GM03348 (cell line): ENCODE results near the gene EEF1AKMT4.

Experiments
- DNase-seq: peaks from one replicate; pipeline ENCODE4 v3.0.0; 2012; ENCODE audit warnings: low spot score

EEF1AKMT4 gene

DNA sequence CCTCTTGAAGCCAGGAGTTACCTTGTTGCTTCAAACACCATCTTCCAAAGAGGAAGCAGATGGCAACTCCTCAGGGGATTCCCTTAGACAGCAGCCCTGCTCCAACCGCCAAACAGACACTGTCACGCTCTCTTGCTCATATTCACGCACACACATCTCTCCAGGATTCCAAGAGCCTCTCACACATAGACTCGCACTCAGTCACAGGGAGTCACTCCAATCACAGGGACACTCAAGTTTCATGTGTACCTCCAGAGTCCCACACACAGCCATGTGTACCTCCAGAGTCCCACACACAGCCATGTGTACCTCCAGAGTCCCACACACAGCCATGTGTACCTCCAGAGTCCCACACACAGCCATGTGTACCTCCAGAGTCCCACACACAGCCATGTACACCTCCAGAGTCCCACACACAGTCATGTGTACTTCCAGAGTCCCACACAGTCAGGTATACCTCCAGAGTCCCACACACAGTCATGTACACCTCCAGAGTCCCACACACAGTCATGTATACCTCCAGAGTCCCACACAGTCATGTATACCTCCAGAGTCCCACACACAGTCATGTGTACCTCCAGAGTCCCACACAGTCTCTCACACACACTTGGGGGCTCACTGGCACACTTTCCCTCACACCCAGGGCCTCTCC lies 14.0 kb upstream of the EEF1AKMT4 start:
- no peak for DNase-seq

- no peak for DNase-seq
These were observed 13.4 kb upstream of the EEF1AKMT4 start for GRCh38 chr3:184236033-184236410.

DNA sequence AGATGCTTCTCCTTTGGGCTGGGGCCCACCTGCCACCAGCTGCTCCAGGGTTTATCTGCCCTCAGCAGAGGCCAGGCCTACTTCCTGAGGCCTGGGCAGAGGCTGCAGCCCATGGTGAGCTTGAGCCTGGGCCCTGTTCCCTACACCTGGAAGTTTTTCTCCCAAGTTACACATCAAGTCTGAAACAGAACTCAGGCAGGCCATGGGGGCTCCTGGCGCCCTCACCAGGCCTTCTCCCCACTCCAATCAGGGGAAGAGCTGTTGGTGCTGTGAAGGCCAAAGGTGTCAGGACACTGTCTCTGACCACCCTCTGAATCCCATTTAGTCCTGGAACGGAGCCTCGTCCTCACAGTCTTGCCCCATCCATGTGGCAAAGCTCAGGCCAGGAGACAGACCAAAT lies 12.8 kb upstream of the EEF1AKMT4 start:
- no peak for DNase-seq

DNA sequence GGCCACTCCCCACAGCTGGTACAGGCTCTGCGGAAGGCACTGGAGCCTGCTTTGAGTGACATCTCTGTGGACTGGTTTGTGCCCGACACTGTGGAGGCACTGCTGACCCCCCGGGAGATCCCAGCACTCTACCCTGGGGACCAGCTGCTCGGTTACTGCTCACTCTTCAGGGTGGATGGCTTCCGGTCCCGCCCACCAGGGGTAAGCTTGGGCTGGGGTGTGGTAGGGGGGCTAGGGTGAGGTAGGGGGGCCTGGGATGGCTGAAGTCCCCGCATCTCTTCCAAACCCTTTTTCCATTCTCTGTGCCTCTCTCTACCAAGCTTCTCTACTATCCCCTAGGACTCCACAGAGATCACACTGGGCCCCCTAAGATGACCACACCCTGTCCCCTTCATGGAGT lies 12.3 kb upstream of the EEF1AKMT4 start:
- no peak for DNase-seq

- no peak for DNase-seq
These were observed 11.7 kb upstream of the EEF1AKMT4 start for GRCh38 chr3:184237807-184238206.

- no peak for DNase-seq
These were observed 11.1 kb upstream of the EEF1AKMT4 start for GRCh38 chr3:184238246-184238818.

DNA sequence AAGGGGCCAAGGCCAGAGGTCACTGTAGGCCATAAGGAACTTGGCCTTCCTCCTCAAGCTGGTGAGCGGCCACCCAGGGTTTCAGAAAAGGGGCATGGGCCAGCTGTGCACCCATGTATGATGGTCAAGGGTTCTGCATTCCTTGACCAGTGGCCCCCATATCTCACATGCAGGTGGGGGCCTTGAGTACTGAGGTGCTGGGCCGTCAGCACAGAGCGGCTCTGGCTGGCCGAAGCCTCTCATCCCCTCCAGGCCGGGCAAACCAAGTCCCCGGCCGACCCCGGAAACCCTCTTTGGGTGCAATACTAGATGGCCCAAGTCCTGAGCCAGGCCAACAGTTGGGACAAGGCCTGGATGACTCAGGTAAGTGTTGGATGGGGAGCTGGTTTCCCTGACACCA lies 10.3 kb upstream of the EEF1AKMT4 start:
- DNase-seq: peak; percentile 1

DNA sequence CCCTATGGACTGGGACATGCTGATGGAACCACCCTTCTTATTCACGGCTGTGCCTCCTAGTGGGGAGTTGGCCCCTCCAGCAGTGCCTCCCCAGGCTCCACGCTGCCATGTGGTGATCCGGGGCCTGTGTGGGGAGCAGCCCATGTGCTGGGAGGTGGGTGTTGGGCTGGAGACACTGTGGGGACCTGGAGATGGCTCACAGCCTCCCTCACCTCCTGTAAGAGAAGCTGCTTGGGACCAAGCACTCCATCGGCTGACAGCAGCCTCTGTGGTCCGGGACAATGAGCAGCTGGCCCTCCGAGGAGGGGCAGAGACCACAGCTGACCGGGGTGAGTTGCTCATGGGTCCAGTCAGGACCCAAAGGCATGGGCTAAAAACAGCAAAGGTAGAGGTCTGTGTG lies 9.8 kb upstream of the EEF1AKMT4 start:
- DNase-seq: no peak

DNA sequence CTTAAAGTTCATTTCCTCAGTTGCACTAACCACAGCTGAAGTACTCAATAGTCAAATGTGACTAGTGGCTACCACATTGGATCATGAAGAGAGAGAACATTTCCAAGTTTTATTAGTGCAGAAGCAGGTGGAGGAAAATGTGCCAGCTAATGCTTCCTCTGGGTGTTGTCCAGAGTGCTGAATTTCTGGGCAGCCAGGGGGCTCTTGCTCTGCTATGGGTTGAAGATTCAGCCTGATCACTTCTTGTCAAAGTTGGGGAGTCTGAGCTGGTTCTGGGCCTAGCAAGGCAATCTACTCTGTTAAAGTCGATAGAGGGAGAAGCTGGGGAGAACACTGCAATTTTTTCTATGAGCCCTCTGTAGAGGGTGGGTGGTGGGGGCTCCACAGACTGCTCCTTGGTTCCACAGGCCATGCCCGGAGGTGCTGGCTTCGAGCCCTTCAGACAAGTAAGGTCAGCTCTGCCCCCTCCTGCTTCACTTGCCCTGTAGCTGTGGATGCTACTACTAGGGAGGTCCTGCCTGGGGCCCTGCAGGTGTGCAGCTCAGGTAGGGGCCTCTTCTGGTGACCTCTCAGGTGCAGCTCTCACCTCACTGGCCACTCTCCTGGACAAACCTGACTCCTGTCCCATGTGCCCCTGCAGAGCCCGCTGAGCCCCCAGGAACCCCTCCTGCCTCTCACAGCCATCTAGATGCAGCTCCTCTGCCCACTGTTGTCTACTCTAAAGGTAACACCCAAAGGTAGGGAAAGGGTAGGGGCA lies 8.9 kb upstream of the EEF1AKMT4 start:
- DNase-seq: peak; percentile 45

- DNase-seq: no peak
These were observed 8.4 kb upstream of the EEF1AKMT4 start for GRCh38 chr3:184241141-184241446.

DNA sequence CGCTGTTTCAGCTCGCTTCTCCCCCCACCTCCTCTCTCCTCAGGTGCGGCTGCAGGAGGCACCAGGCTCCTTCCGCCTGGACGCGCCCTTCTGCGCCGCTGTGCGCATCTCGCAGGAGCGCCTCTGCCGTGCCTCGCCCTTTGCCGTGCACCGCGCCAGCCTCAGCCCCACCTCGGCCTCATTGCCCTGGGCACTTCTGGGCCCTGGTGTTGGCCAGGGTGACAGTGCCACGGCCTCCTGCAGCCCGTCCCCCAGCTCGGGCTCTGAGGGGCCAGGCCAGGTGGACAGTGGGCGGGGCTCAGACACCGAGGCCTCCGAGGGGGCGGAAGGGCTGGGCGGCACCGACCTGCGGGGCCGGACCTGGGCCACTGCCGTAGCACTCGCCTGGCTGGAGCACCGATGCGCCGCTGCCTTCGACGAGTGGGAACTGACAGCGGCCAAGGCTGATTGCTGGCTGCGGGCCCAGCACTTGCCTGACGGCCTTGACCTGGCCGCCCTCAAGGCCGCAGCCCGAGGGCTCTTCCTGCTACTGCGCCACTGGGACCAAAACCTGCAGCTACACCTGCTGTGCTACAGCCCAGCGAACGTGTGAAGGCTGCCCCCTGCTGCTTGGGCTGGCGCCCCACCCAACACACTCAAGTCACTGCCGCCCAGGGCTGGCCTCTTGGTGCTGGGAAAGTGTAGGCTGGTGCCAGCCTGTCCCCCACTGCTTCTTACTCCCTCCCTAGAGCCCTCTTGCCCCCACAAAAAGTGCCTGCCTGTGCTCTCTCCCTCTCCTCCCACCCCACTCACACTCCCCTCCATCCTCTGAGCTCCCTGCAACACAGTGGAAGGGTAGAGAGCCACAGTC lies 7.8 kb upstream of the EEF1AKMT4 start:
- peak; percentile 40 for DNase-seq

DNA sequence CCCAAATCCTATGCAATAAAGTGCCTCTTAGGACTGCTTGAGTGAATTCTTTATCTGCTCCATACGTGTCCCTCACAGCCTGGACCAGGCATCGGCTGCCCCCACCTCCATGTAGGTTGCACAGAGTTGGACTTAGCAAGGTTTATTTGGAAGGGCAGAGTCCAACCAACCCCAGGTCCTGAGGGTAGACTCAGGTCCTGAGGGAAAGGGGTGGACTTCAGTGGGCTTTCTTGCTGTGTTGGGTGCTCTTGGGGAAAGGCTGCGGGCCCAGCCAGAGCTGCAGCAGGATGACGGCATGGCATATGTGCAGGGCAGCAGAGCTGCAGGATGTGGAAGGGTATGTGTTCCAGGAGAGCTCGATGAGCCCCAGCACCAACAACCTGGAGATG lies 7.2 kb upstream of the EEF1AKMT4 start:
- DNase-seq: no peak

- peak; percentile 91 for DNase-seq
These were observed 739 bp upstream of the EEF1AKMT4 start, which contains the start of gene ALG3 for GRCh38 chr3:184248454-184249411. Gene ALG3, minus strand, starts transcription at chr3:184248962. Its CDS starts 22 bp downstream, at chr3:184248940.

DNA sequence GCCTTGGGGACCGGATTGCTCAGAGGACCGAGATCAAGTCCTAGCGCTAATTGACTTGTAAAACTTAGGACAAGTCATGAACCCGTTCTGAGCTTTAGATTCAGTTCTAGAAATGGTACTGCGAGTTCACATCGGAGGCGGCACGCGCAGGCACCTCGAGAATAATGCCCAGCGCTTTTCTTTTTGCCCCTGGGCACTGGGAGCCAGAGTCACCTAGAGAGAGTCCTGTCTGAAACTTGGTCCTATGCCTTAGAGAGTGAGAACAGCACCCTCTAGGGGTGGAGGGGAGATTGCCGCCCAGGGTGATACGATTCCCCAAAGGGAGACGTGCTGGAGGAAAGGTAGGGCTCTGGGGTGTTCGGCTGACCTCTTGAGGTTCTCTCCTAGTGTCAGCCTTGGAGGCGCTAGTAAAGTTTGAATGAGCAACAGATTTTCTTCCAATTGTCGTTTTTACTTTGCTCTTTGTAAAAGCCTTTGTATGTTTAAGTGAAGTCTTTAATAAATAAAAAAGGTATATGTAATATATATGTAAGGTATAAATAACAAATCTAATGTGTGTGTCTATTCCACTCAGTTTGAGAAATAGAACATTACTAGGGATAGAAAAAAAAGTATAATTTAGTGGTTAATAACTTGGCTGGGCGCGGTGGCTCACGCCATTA lies 826 bp downstream of the EEF1AKMT4 start:
- DNase-seq: peak; percentile 92

DNA sequence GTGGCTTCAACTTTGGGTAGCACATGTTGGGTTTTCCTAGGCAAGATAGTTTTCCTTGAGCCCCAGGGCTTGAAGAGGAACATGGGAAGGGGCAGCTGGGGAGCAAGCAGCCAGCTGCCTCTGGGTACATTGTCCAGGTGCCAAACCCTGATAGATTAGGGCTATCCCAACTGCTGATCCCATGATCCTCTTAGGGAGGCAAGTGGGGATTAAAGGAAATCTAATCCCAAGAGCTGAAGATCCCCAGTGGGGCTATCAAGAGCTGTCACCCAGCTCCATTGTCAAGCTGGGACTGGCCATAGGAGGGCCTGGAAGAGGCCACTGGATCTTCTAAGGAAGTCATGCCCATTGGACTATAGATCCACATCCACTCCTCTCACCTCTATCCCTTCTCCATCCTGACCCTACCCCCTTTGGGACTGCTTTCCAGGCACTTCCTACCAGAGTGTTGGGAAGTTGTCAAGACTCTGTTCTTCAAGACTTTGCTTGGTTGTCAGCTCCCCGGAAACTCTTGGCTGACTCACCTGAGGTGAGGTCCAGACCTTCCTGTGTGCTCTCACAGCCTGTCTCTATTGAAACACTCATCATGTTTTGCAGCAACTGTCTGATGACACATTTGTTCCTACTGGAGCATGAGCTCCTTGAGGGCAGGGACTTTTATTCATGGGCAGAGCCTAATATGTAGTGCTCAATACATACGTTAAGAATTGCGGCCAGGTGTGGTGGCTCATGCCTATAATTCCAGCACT lies 6.0 kb downstream of the EEF1AKMT4 start:
- DNase-seq: no peak

GRCh38 chr3:184257083-184257915 lies 7.8 kb downstream of the EEF1AKMT4 start:
- no peak for DNase-seq

DNA sequence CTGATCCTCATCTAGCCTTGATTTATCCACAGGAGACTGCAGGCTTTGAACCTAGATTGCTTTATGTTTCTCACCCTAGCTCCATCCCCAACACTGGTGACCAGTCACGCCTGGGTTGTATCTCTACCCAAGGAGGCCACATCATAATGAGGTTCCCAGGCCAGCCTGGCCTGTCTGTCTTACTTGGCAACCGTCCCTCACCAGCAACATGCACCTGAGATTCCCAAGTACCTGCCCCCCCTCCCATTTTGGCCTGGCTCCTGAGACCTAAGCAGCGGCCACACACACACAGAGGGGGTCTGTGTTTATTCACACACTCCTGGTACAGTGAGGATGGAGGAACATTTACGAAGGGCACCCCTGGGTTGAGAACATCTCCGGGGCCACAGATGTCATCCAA lies 9.5 kb downstream of the EEF1AKMT4 start:
- no peak for DNase-seq

DNA sequence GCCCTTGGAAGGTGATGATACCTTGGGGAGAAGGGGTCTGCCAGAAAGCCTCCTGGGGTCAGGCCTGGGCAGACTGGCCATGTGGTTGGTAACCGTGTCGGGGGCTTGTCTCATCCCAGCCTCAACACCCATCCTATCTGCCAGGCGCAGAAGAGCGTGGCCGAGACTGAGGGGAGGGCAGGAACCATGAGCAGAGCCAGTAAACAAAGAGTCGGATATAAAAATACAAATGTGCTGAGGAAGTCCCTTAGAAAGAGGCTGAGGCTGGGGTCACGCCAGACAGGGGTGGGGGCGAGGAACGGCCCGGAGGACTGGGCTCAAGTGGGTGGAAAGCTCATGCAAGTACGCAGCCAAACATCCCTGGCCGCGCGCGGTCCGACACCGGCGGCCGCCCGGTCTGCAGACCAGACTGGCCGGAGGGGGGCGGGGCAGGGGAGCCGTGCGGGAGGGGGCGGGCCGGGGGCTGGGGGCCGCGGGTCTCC lies 10.0 kb downstream of the EEF1AKMT4 start:
- no peak for DNase-seq
